Astrocyte (in vitro differentiated cells and primary cell): ENCODE results near the gene RNF180. TPM values are rescaled to one million over a fixed set of nuclear protein-coding genes. Genes with fewer than 3 reads are reported as not detected.

Source experiments
- DNase-seq: peaks from one replicate; pipeline ENCODE4 v3.0.0-alpha.2; 2010; ENCODE audit warnings: low read depth
- FAIRE-seq: peaks from 2 replicates; lab custom pipeline; 2011; peaks lifted over from hg19 to GRCh38; lab: Jason Lieb, UNC
- H2AFZ ChIP-seq: 2 replicates; pipeline ENCODE4 v1.6.0; 2012; ENCODE audit warnings: low read depth, low read length, inconsistent platforms
- H3K27ac ChIP-seq: 2 replicates; pipeline ENCODE4 v1.5.1; 2011; ENCODE audit warnings: low read depth, low read length, inconsistent platforms
- H3K27me3 ChIP-seq: 2 replicates; pipeline ENCODE4 v1.6.0; 2011; ENCODE audit warnings: low read length, inconsistent platforms; ENCODE audit not compliant: insufficient read depth
- H3K36me3 ChIP-seq: 2 replicates; pipeline ENCODE4 v1.5.1; 2011; ENCODE audit warnings: low read length, inconsistent platforms; ENCODE audit not compliant: insufficient read depth
- H3K4me1 ChIP-seq: 2 replicates; pipeline ENCODE4 v1.5.1; 2011; ENCODE audit warnings: low read length, inconsistent platforms; ENCODE audit not compliant: insufficient read depth
- H3K4me2 ChIP-seq: 2 replicates; pipeline ENCODE4 v1.6.0; 2012; ENCODE audit warnings: low read length, inconsistent platforms
- H3K4me3 ChIP-seq: 2 replicates; pipeline ENCODE4 v1.5.1; 2011; ENCODE audit warnings: low read depth, mild to moderate bottlenecking, low read length, inconsistent platforms; ENCODE audit not compliant: insufficient read depth
- H3K79me2 ChIP-seq: 2 replicates; pipeline ENCODE4 v1.6.0; 2012; ENCODE audit warnings: mild to moderate bottlenecking, low read length, inconsistent platforms; ENCODE audit not compliant: insufficient read depth
- H3K9ac ChIP-seq: 2 replicates; pipeline ENCODE4 v1.6.0; 2012; ENCODE audit warnings: mild to moderate bottlenecking, low read length, inconsistent platforms
- H3K9me3 ChIP-seq: 2 replicates; pipeline ENCODE4 v1.5.1; 2012; ENCODE audit warnings: low read depth, mild to moderate bottlenecking, low read length, inconsistent platforms; ENCODE audit not compliant: insufficient read depth
- H4K20me1 ChIP-seq: 2 replicates; pipeline ENCODE4 v1.6.0; 2012; ENCODE audit warnings: low read length, inconsistent platforms; ENCODE audit not compliant: insufficient read depth
- H3K27ac Mint-ChIP-seq: one replicate; pipeline ENCODE4 v1.8.0; 2021; ENCODE audit warnings: mild to moderate bottlenecking, mixed read lengths; ENCODE audit not compliant: unreplicated experiment
- H3K27me3 Mint-ChIP-seq: one replicate; pipeline ENCODE4 v1.8.0; 2021; ENCODE audit warnings: low read depth, mixed read lengths; ENCODE audit not compliant: unreplicated experiment
- H3K36me3 Mint-ChIP-seq: one replicate; pipeline ENCODE4 v1.8.0; 2021; ENCODE audit warnings: low read depth, mixed read lengths; ENCODE audit not compliant: unreplicated experiment
- H3K4me1 Mint-ChIP-seq: one replicate; pipeline ENCODE4 v1.8.0; 2021; ENCODE audit warnings: low read depth, mixed read lengths; ENCODE audit not compliant: unreplicated experiment
- H3K4me3 Mint-ChIP-seq: one replicate; pipeline ENCODE4 v1.8.0; 2021; ENCODE audit warnings: mild to moderate bottlenecking, moderate library complexity, mixed read lengths; ENCODE audit not compliant: unreplicated experiment
- H3K9me3 Mint-ChIP-seq: one replicate; pipeline ENCODE4 v1.8.0; 2021; ENCODE audit warnings: mild to moderate bottlenecking, mixed read lengths; ENCODE audit not compliant: unreplicated experiment
- EZH2 ChIP-seq: IDR thresholded peaks from 2 replicates; pipeline ENCODE4 v1.6.1; 2012; ENCODE audit warnings: mild to moderate bottlenecking, low read length, inconsistent platforms; ENCODE audit not compliant: insufficient read depth
- total RNA-seq: library from RNA; stranded (reverse); gene quantifications from 2 replicates; pipeline ENCODE4 v1.2.1, GENCODE V29; 2021
- TF ChIP-seq, protein P1 (sequence below): IDR thresholded peaks from 2 replicates; pipeline ENCODE4 v1.5.1; 2011; ENCODE audit warnings: low read depth, mild to moderate bottlenecking, inconsistent platforms, low read length, moderate library complexity; ENCODE audit not compliant: insufficient read depth

RNF180 gene
- total RNA-seq, 1 donor from 2014 or later: 5.4 TPM

DNA sequence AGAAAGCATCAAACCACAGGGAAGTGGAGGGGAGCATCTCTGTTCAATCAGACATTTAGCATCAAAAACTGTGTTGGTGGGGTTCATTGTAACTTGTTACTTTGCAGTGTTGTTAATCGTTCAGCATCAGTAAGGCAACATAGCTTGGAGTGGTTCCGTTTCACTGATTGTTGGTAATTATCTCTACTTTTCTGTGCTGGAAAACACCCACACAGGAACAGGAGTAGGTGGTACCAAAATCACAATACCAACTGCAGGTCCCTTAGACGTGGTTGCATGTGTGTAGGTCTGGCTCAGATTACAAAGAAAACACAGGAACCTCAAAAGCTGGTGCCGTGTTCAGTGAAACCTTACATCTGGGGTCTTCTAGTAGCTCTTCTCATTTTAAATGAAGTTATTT is 146.8 kb downstream of the RNF180 start:
- H3K36me3 Mint-ChIP-seq: no peaks in the 10 kb centered on the region

DNA sequence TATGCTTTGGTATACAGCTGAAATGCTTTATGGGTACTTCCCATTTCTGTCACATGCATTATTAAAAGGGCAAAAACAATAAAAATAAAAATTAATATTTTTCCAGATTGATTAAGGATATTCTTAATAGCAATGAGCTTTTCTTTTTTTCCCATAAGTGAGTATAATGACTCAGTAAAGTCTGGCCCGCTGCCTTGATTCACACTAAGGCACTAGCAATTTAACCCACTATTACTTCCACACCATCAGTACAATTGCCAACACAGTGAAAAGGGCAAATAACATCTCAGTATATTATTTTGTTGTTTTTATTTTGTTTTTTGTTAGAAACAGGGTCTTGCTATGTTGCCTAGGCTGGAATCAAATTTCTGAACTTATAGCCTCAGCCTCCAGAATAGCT is 150.1 kb downstream of the RNF180 start:
- Histone ChIP-seq H3K9me3 (no peaks in the 10 kb centered on the region), H3K27me3 (no peaks in the 10 kb centered on the region), H3K4me1 (no peaks in the 10 kb centered on the region), H3K9ac (no peak overlapping the region), H3K4me2 (no peak overlapping the region), H3K27ac (no peak overlapping the region), H3K79me2 (no peaks in the 10 kb centered on the region), H2AFZ (no peak overlapping the region), H3K4me3 (no peak overlapping the region), H3K36me3 (no peaks in the 10 kb centered on the region), H4K20me1 (no peaks in the 10 kb centered on the region)
- no peak overlapping the region for H3K27ac Mint-ChIP-seq
- H3K4me1 Mint-ChIP-seq: peaks cover 2% of the 10 kb centered on the region
- H3K27me3 Mint-ChIP-seq: no peaks in the 10 kb centered on the region
- FAIRE-seq (no peak), DNase-seq (peak; percentile 31)
- H3K9me3 Mint-ChIP-seq: no peaks in the 10 kb centered on the region
- TF ChIP-seq, protein P1, sequence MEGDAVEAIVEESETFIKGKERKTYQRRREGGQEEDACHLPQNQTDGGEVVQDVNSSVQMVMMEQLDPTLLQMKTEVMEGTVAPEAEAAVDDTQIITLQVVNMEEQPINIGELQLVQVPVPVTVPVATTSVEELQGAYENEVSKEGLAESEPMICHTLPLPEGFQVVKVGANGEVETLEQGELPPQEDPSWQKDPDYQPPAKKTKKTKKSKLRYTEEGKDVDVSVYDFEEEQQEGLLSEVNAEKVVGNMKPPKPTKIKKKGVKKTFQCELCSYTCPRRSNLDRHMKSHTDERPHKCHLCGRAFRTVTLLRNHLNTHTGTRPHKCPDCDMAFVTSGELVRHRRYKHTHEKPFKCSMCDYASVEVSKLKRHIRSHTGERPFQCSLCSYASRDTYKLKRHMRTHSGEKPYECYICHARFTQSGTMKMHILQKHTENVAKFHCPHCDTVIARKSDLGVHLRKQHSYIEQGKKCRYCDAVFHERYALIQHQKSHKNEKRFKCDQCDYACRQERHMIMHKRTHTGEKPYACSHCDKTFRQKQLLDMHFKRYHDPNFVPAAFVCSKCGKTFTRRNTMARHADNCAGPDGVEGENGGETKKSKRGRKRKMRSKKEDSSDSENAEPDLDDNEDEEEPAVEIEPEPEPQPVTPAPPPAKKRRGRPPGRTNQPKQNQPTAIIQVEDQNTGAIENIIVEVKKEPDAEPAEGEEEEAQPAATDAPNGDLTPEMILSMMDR: no peak
- no peak for TF ChIP-seq EZH2
- H3K36me3 Mint-ChIP-seq: no peaks in the 10 kb centered on the region
- no peak overlapping the region for H3K4me3 Mint-ChIP-seq

More for the DNA sequence above, 146.8 kb downstream of the RNF180 start:
- no peaks in the 10 kb centered on the region for H3K9me3 ChIP-seq
- no peaks in the 10 kb centered on the region for H3K79me2 ChIP-seq
- no peak overlapping the region for H3K27ac ChIP-seq
- no peak overlapping the region for H2AFZ ChIP-seq
- no peak overlapping the region for H3K4me3 ChIP-seq
- no peak for DNase-seq
- no peak overlapping the region for H3K27ac Mint-ChIP-seq
- no peaks in the 10 kb centered on the region for H3K4me1 ChIP-seq
- H3K4me3 Mint-ChIP-seq: no peak overlapping the region
- no peak overlapping the region for H3K9ac ChIP-seq
- H4K20me1 ChIP-seq: no peaks in the 10 kb centered on the region
- no peak for FAIRE-seq
- no peaks in the 10 kb centered on the region for H3K36me3 ChIP-seq
- TF ChIP-seq, protein P1: no peak
- TF ChIP-seq EZH2: no peak
- H3K4me2 ChIP-seq: no peak overlapping the region
- no peaks in the 10 kb centered on the region for H3K4me1 Mint-ChIP-seq
- H3K27me3 ChIP-seq: no peaks in the 10 kb centered on the region
- H3K27me3 Mint-ChIP-seq: no peaks in the 10 kb centered on the region
- no peaks in the 10 kb centered on the region for H3K9me3 Mint-ChIP-seq

DNA sequence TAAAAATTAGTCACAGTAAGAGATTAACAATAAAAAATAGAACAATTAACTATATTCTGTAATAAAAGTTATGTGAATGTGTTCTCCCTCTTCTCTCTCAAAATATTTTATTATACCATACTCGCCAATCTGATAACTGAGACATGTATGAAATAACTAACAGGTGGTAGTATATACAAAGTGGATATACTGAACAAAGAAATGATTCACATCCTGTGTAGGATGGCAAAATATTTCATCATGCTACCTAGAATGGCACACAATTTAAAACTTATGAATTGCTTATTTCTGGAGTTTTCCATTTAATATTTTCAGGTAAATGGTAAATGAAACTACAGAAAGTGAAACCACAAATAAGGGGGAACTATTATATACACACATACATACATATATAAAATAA is 152.5 kb downstream of the RNF180 start:
- peaks cover 2% of the 10 kb centered on the region for H3K9me3 Mint-ChIP-seq
- no peaks in the 10 kb centered on the region for H3K9me3 ChIP-seq
- H3K4me2 ChIP-seq: no peak overlapping the region
- no peak overlapping the region for H3K4me3 ChIP-seq
- no peaks in the 10 kb centered on the region for H3K79me2 ChIP-seq
- no peaks in the 10 kb centered on the region for H3K36me3 ChIP-seq
- TF ChIP-seq, protein P1: no peak
- no peak for TF ChIP-seq EZH2
- H3K27ac Mint-ChIP-seq: no peak overlapping the region
- H3K27ac ChIP-seq: no peak overlapping the region
- no peak overlapping the region for H3K9ac ChIP-seq
- no peak overlapping the region for H2AFZ ChIP-seq
- FAIRE-seq (no peak), DNase-seq (no peak)
- no peaks in the 10 kb centered on the region for H3K27me3 Mint-ChIP-seq
- H3K36me3 Mint-ChIP-seq: no peaks in the 10 kb centered on the region
- H3K4me3 Mint-ChIP-seq: no peak overlapping the region
- H3K27me3 ChIP-seq: no peaks in the 10 kb centered on the region
- no peaks in the 10 kb centered on the region for H4K20me1 ChIP-seq
- H3K4me1 Mint-ChIP-seq: peaks cover 2% of the 10 kb centered on the region
- H3K4me1 ChIP-seq: no peaks in the 10 kb centered on the region
